Endothelial cell (in vitro differentiated cells): ENCODE measurements around the gene RNF43. TPM values are rescaled to one million over a fixed set of nuclear protein-coding genes. Genes with fewer than 3 reads are reported as not detected.

ENCODE experiments used
- DNase-seq: peaks from one replicate; pipeline ENCODE4 v3.0.0; 2021; ENCODE audit warnings: low spot score
- H3K27ac Mint-ChIP-seq: one replicate; pipeline ENCODE4 v1.8.0; 2021; ENCODE audit warnings: mixed read lengths, inconsistent platforms; ENCODE audit not compliant: unreplicated experiment
- H3K27me3 Mint-ChIP-seq: one replicate; pipeline ENCODE4 v1.8.0; 2021; ENCODE audit warnings: mild to moderate bottlenecking, moderate library complexity, mixed read lengths, inconsistent platforms; ENCODE audit not compliant: unreplicated experiment
- H3K36me3 Mint-ChIP-seq: one replicate; pipeline ENCODE4 v1.8.0; 2021; ENCODE audit warnings: mild to moderate bottlenecking, low read depth, mixed read lengths, inconsistent platforms; ENCODE audit not compliant: unreplicated experiment
- H3K4me1 Mint-ChIP-seq: one replicate; pipeline ENCODE4 v1.8.0; 2021; ENCODE audit warnings: mild to moderate bottlenecking, mixed read lengths, inconsistent platforms; ENCODE audit not compliant: unreplicated experiment
- H3K4me3 Mint-ChIP-seq: one replicate; pipeline ENCODE4 v1.8.0; 2021; ENCODE audit warnings: mild to moderate bottlenecking, mixed read lengths, inconsistent platforms; ENCODE audit not compliant: unreplicated experiment
- H3K9me3 Mint-ChIP-seq: one replicate; pipeline ENCODE4 v1.8.0; 2021; ENCODE audit warnings: mixed read lengths, inconsistent platforms; ENCODE audit not compliant: unreplicated experiment
- CTCF ChIP-seq: fragments of 200-600 bp; sonication (generic); IDR thresholded peaks from one replicate; pipeline ENCODE4 v1.5.0; 2021; ENCODE audit warnings: antibody characterized with exemption; ENCODE audit not compliant: unreplicated experiment
- total RNA-seq: library from RNA; stranded (reverse); fragmentation: NEBNext Ultra II Directional; extraction: Animal tissue kit (Norgen Biotek cat#: 25700); gene quantifications from one replicate; pipeline ENCODE4 v1.2.1, GENCODE V29; 2021; ENCODE audit not compliant: unreplicated experiment

Gene RNF43
- total RNA-seq, 1 donor from 2014 or later: 0.56 TPM

- Mint-ChIP-seq H3K27ac (no peak overlapping the region), H3K4me3 (no peak overlapping the region), H3K9me3 (no peaks in the 10 kb centered on the region), H3K27me3 (no peaks in the 10 kb centered on the region), H3K36me3 (no peaks in the 10 kb centered on the region), H3K4me1 (peaks cover 3% of the 10 kb centered on the region)
- no peak for DNase-seq
- TF ChIP-seq CTCF: no peak
Measured at GRCh38 chr17:58414596-58414997, 2.7 kb downstream of the RNF43 start.

GRCh38 chr17:58413684-58414083 is 3.6 kb downstream of the RNF43 start:
- Mint-ChIP-seq H3K27me3 (no peaks in the 10 kb centered on the region), H3K36me3 (no peaks in the 10 kb centered on the region), H3K4me3 (no peak overlapping the region), H3K4me1 (peaks cover 3% of the 10 kb centered on the region), H3K9me3 (no peaks in the 10 kb centered on the region), H3K27ac (no peak overlapping the region)
- no peak for DNase-seq
- TF ChIP-seq CTCF: no peak

- no peak for TF ChIP-seq CTCF
- Mint-ChIP-seq H3K9me3 (no peaks in the 10 kb centered on the region), H3K27me3 (no peaks in the 10 kb centered on the region), H3K4me3 (no peak overlapping the region), H3K27ac (no peak overlapping the region), H3K4me1 (peaks cover 3% of the 10 kb centered on the region), H3K36me3 (no peaks in the 10 kb centered on the region)
- no peak for DNase-seq
Measured at GRCh38 chr17:58412961-58413586, 4.3 kb downstream of the RNF43 start.

- Mint-ChIP-seq H3K9me3 (no peaks in the 10 kb centered on the region), H3K27ac (no peak overlapping the region), H3K4me1 (peaks cover 2% of the 10 kb centered on the region), H3K27me3 (no peaks in the 10 kb centered on the region), H3K36me3 (no peaks in the 10 kb centered on the region), H3K4me3 (no peak overlapping the region)
- no peak for DNase-seq
- TF ChIP-seq CTCF: no peak
Measured at GRCh38 chr17:58412064-58412703, 5.2 kb downstream of the RNF43 start.

GRCh38 chr17:58411408-58411894 is 5.9 kb downstream of the RNF43 start:
- TF ChIP-seq CTCF: no peak
- Mint-ChIP-seq H3K27me3 (no peaks in the 10 kb centered on the region), H3K27ac (no peak overlapping the region), H3K4me3 (no peak overlapping the region), H3K9me3 (no peaks in the 10 kb centered on the region), H3K36me3 (no peaks in the 10 kb centered on the region), H3K4me1 (no peaks in the 10 kb centered on the region)
- DNase-seq: no peak
